Measurements from ENCODE around the gene TTC24.
"Not testable (repeated sequence)": the region's sequence is repeated elsewhere in the genome, so short reads cannot be mapped to it uniquely, and the experiment has no call there.

TTC24 gene

GRCh38 chr1:156590326-156591180 is 11.0 kb downstream of the TTC24 start:
- no peak for DNase-seq

DNA sequence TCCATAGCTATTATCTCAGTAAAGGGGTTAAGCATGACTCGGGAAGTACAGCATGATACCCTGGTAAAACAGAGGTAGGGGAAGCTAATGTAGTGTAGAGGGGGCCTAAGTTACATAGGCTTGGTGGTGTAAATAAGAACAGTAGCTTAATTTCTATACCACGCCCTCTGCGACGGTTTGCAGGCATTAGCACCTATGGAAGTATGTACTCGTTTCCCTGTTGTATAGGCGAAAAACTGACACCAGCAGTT is 11.6 kb downstream of the TTC24 start:
- DNase-seq: no peak

GRCh38 chr1:156591432-156592157 is 12.1 kb downstream of the TTC24 start, which contains the start of gene NAXE:
Gene NAXE (plus strand): TSS chr1:156591776. CDS start chr1:156591805, 29 bp downstream.
- DNase-seq: peak in 1 of 2 experiments; percentile 73

DNA sequence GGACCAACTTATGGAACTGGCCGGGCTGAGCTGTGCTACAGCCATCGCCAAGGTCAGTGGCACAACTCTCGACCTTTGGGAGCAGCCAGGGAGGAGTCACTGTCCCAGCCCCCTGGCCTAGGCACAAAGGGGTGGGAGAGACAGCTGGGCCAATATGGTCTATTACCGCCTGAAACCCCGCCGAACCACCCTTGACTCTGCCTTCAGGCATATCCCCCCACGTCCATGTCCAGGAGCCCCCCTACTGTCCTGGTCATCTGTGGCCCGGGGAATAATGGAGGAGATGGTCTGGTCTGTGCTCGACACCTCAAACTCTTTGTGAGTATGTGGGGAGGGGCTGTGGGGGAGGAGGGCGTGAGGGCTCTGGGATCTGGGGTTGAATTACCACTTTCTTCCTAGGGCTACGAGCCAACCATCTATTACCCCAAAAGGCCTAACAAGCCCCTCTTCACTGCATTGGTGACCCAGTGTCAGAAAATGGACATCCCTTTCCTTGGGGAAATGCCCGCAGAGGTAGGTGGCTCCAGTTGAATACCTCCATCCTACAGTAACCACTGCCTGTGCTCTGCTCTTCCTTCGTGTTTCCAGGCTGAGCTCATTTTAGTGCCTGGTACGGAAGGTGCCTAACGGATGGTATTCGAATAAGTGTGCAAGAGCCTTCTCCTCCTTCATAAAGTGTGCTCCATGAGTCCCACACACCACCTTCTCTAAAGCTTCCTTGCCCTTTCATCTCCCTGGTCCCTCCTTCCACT is 12.8 kb downstream of the TTC24 start:
- no peak for DNase-seq

DNA sequence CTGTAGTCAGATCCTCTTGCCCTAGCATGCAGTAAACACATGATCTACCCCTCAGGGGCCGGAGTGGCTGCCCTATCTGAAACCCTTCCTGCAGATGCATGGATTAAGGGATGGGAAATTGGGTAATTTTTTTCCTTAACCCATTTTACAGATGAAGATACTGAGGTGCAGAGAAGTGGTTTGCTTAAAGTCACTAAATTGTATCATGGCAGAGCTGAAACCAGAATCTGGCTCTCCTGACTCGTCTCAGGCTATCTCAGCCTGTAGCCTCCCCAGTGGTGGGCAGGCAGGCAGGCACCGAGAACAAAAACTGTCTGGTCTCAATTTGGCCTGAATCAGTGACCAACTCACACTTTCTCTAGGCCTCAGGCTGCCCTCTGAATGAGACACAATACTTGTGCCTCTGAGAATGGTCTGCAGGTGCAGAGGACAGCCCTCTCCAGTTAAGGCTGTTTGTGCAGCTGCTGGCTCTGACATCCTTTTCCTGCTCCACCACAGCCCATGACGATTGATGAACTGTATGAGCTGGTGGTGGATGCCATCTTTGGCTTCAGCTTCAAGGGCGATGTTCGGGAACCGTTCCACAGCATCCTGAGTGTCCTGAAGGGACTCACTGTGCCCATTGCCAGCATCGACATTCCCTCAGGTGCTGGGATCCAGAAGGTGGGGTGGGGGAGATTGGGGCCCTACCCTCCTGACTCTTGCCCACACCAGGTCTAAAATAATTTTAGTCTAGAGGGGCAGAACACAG is 13.6 kb downstream of the TTC24 start:
- DNase-seq: no peak

GRCh38 chr1:156593661-156593989 is 14.1 kb downstream of the TTC24 start:
- DNase-seq: no peak

GRCh38 chr1:156594190-156594589 is 14.7 kb downstream of the TTC24 start:
- no peak for DNase-seq

DNA sequence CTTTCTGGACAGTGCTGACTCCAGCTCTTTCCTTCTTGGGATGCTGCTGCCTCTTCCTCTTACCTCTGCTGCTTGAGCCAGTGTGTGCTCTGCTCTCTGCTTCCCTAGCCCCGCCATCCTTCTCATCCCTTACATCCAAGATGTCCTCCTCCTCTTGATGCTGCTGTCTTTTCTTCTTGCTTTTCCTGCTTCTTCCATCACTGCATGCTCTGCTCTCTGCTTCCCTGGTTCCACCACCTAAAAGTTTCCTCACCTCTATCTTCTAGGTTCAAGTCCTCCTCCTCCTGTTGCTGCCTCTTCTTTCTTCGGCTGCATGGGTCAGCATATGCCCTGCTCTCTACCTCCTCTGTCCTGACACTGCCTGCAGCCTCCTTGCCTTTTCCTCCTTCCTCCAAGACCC is 15.5 kb downstream of the TTC24 start:
- DNase-seq: no peak

DNA sequence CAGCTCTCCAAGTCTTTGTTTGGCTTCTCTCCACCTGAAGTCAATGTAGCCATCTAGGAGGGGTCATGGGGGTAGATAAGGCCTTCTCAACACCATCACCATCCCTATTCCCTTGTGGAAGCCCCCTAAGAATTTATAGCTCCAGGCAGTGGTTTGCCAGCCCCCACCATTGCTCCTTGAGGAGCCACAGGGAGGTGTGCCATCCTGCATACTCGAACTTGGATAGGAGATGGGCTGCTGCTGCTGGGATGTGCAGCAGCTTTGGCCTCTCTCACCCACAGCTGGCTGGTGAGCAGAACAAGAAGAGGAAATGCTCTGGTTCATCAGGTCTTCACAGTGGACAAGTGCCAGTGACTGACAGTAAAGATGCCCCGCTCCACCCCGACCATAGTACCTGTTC is 16.9 kb downstream of the TTC24 start:
- no peak for DNase-seq

DNA sequence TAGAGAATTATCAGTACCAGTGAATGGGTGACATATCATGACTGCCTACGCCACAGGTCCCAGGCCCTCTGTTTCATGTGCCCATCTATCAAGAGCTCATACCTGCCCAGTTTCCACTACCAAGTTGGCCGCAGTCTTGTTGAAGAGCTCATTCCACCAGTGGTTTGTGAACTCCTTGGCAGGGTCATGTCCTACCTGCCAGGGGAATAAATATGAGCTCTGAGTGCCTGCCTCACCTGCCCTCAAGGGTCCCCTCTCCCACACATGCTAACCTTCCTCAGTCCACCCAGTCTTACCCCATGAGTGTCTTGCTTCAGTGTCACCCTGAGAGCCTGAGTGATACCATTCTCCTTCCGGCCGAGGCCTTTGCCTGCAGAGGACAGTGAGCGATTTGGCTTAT is 18.6 kb downstream of the TTC24 start:
- DNase-seq: no peak

DNA sequence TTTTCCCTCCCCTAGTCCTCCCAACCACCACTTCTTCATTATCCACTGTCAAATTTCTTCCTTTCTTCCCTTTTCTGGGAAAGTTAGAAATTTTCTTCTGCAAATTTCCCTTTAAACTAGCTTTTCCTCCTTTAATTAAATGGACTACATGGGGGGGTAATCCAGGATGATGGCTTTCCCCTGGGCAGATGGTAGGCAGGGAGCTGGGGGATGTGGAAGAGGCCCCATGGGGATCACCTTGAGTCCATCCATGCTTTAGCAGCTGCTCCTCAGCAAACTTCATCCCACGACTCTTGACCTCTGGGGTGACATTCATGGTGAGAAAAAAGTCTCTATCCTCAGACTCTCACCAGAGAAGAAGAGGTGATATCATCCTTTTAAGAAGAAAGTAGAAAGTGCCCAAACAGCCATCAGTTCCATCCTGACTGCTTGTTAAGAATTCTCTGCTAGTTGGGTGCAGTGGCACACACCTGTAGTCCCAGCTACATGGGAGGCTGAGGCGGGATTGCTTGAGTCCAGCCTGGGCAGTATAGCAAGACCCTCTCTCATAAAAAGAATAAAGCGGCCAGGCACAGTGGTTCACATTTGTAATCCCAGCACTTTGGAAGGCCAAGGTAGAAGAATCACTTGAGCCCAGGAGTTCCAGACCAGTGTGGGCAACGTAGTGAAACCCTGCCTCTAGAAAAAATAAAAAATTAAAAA is 19.4 kb downstream of the TTC24 start:
- DNase-seq: no peak

- no peak for DNase-seq
Measured at GRCh38 chr1:156599811-156600210, 20.3 kb downstream of the TTC24 start.

DNA sequence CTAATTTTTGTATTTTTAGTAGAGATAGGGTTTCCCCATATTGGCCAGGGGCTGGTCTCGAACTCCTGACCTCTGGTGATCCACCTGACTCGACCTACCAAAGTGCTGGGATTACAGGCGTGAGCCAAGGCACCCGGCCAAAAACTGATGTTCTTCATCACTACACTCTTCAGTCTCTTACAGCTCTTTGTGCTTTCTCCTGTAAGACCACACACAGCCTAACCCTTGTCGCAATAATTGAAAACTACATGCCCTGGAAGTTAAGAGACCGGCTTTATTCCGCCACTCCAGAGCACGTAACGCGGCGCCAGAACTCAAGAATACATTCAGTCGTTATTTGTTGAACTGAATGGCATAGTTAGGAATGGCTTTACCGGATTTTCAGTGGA is 21.2 kb downstream of the TTC24 start:
- no peak for DNase-seq

DNA sequence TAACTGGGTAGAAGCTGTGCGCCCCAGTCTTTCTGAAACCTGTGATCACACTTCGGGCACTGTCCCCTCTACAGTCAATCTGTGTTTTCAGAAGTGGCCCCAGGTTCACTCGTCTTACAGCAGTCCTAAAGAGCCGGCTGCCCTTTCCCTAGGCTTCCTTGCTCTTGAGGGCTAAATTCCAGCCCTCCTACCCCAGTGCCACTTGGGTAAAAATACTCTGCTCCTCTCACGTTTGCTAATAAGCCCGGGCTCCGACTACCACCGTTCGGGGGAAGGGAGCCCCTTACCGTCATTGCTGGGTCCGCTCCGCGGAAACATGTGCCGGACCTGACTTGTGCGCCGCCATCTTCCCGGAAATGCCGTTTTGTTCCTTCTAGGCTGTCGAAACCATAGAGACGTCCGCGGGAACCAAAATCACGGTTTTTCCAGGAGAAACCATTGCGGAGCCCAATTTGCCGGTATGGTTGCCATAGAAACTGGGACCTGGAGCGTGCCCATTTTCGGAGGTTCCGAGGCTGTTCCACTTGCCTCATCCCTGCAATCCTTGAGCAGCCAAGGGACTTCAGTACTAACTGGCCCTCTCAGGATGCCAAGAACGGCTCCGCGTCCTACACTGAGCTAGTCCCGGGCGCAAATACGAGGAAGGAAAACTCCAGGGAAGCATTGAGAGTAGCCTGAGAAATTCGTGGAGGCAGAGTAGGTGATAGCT is 21.8 kb downstream of the TTC24 start, which contains the start of gene GPATCH4:
TSS of gene GPATCH4 (minus strand) at position 358 of the 709 bp plus-strand sequence.
- DNase-seq: peak; percentile 95 to 97

DNA sequence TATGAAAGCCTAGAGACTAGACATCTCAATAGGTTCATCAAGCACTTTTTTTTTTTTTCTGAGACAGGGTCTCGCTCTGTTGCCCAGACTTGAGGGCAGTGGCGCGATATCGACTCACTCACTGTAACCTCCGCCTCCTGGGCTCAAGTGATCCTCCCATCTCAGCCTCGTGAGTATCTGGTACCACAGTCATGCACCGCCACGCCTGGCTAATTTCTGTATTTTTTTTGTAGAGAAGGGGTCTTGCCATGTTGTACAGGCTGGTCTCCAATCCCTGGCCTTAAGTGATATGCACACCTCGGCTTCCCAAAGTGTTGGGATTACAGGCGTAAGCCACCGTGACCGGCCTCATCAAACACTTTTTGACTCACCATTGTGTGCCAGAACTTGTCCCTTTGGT is 22.4 kb downstream of the TTC24 start:
- DNase-seq: no peak

GRCh38 chr1:156602557-156602993 is 23.1 kb downstream of the TTC24 start:
- DNase-seq: peak in 1 of 2 experiments; percentile 43

DNA sequence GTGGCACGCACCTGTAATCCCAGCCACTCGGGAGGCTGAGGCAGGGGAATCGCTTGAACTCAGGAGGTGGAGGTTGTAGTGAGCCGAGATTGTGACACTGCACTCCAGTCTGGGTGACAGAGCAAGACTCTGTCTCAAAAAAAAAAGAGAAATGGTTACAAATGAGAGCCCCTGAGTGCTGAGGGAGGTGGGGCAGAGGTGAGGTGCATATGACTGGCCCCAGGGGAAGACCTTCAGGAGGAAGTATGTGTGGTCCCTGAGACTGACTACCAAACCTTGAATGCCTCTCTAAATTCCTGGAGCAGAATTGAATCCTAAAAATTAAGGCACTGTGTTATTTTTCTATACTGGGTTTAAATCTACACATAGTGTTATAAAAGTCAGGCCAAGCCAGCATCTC is 27.8 kb downstream of the TTC24 start:
- DNase-seq: not testable (repeated sequence)

- DNase-seq: peak; percentile 54 to 85
Measured at GRCh38 chr1:156608036-156608674, 28.6 kb downstream of the TTC24 start.

DNA sequence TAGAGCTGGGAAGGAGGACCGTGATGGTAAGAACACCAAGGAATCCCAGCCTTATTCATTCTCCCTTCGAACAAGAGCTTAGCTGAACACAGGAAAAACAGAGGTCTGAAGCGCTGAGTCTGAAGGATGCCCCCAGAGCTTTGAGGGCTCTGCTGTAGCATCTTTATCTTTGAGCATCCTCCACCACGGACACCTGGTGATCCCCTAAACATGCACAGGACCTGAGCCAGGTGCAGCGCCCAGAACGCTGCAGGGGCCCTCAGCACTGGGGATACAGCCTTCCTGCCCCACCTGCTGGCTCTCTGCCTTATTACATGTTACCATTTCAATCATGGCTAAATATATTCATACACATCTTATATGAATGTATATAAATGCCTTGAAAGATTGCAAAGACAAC is 29.5 kb downstream of the TTC24 start:
- DNase-seq: peak in 1 of 2 experiments; percentile 31

- not testable (repeated sequence) for DNase-seq
Measured at GRCh38 chr1:156610072-156610471, 30.5 kb downstream of the TTC24 start.

GRCh38 chr1:156612666-156613065 is 33.1 kb downstream of the TTC24 start:
- DNase-seq: no peak
